Left ventricle myocardium superior (tissue), 1 donor: Measurements from ENCODE around the gene PFKM. TPM values are rescaled to one million over a fixed set of nuclear protein-coding genes. Genes with fewer than 3 reads are reported as not detected.

ENCODE experiments used
- ATAC-seq: fragments of 200-7000 bp; cut with Tn5 transposase; one replicate; pipeline ENCODE4 v1.9.1; 2020; ENCODE audit warnings: mild to moderate bottlenecking, moderate library complexity
- DNase-seq: peaks from one replicate; pipeline ENCODE4 v3.0.0-alpha.2; 2020
- intact Hi-C: fragments of 100-400 bp; cut with micrococcal nuclease; formaldehyde crosslinking; loops from one replicate; pipeline ENCODE4 v1.11.0; 2022
- long read RNA-seq: library from polyadenylated mRNA; unstranded; transcript quantifications from one replicate; pipeline ENCODE4 v2.0.0, GENCODE V29; 2021
- total RNA-seq: library from RNA; stranded (reverse); fragmentation: NEBNext Ultra II Directional; extraction: Animal tissue kit (Norgen Biotek cat#: 25700); gene quantifications from one replicate; pipeline ENCODE4 v1.2.1, GENCODE V29; 2021
- donor health status: DM: no; HTN: yes; CAD: no; lungs with severe emphysema.

The PFKM gene
- total RNA-seq, result 703 TPM
- long read RNA-seq, transcript PFKM-201 (23 exons, 3,078 nt), result minor isoform, 108 of 1,026 reads
- long read RNA-seq, transcript PFKM-203 (23 exons, 3,224 nt), result major isoform, 358 of 1,026 reads
- long read RNA-seq, transcript PFKM-210 (22 exons, 2,867 nt), result minor isoform, 253 of 1,026 reads
- long read RNA-seq, partial matches to known transcripts, result 240 of 1,026 reads
- long read RNA-seq, other reads (novel, unspliced or antisense), result 59 of 1,026 reads

DNA sequence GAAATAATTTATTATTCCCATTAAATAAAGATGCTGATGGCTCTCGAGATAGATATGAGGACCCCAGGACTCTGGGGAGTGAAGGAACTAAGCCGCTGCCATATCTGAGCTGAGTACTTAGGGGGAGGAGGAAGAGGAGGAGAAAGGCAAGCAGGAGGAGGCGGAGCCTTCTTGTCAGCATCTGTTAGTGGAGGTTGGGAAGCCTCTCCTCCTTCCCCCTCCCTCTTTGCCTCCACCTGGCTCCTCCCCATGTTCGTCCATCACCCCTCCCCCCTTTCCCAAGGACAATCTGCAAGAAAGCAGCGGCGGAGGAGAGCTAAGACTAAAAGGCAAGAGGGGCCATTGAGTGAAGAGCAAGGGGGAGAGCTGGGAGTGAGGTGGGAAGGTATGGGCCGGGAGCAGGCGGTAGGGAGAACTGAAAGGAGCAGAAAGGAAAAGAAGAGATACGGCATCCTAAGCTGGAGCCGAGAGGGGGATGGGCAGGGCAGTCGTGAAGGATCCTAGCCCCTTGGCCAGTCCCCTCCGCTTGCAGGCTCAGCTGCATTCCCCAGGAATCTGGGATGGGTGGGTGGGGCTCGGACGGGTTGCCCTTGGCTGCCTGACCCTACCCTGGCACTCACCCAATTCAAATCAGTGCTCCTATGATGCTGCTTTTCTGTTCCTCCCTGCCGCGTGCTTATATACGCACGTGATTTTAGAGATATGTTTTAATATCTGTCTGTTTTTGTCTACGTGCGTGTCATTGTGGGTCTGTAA, at the start of gene PFKM:
Gene PFKM (plus strand): TSS at position 287 of the 756 bp plus-strand sequence. CDS start 3,411 bp downstream, outside the sequence.
- intact Hi-C loops, result no loop called here
- DNase-seq (peak; percentile 82), ATAC-seq (peak; percentile 96)

GRCh38 chr12:48070033-48070432, 49.1 kb upstream of the PFKM start:
- ATAC-seq, result no peak
- intact Hi-C loops, result no loop called here
- DNase-seq, result no peak

DNA sequence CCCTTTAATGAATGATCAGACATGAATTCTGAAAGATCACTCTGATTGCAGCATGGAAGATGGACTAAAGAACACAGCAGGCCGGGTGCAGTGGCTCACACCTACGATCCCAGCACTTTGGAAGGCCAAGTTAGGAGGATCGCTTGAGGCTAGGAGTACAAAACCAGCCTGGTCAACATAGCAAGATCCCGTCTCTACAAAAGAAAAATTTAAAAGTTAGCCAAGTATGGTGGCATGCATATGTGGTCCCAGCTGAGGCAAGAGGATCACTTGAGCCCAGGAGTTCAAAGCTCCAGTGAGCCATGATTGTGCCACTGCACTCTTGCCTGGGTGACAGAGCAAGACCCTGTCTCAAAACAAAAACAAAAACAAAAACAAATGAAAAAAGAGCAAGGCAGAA, 48.4 kb upstream of the PFKM start:
- DNase-seq (no peak), ATAC-seq (no peak)
- intact Hi-C loops, result no loop called here

- no peak for DNase-seq
- intact Hi-C loops, result no loop called here
- no peak for ATAC-seq
These were observed 47.4 kb upstream of the PFKM start for GRCh38 chr12:48071808-48072207.

DNA sequence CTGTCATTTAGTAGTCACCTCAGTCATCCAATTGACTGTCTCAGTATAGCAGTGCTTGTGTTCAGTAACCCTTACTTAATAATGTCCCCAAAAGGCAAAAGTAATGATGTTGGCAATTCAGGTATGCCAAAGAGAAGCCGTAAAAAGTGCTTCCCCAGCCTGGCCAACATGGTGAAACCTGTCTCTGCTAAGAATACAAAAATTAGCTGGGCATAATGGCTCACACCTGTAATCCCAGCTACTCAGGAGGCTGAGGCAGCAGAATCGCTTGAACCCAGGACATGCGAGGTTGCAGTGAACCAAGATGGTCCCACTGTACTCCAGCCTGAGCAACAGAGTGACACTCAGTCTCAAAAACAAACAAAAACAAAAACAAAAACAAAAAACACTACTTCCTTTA, 46.9 kb upstream of the PFKM start:
- no peak for ATAC-seq
- DNase-seq, result no peak
- intact Hi-C loops, result no loop called here

DNA sequence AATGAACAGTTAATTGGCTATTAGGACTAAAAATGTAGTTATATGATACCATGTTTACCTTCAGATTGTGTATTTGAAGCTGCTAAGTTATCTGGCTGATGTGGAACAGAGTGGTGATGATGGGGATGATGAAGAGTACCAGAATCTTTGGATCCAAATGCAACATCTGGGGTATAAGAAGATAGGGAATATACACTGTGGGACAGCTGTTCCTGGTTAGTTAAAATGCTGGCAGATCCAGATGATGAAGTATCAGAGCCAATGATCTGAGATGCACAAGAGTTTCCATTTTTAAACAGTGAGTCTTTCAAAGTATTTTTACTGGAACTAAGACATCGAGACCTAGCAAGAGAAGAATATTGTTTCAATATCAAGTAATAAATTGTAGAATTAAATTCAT, 44.9 kb upstream of the PFKM start:
- intact Hi-C loops, result no loop called here
- DNase-seq, result no peak
- ATAC-seq, result no peak

DNA sequence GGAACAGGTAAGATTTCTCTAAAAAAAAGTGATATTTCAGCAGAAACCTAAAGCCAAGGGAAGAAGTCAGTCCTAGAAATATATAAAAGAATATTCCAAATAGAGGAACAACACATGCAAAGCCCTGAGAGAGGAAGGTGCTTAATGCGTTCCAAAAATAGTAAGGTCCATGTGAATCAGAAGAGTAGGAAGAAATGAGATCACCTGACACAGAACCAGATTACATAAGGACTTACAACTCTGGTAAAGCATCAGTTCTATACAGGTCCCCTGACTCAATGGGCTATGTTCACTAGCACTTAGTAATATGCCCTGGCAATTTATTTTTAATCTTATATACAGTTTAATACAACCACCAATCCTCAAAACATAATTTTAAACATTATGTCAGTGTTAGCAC, 43.3 kb upstream of the PFKM start:
- DNase-seq (no peak), ATAC-seq (peak; percentile 87)
- intact Hi-C loops, result no loop called here

- DNase-seq (no peak), ATAC-seq (no peak)
- intact Hi-C loops, result no loop called here
These were observed 42.1 kb upstream of the PFKM start for GRCh38 chr12:48077111-48077510.

DNA sequence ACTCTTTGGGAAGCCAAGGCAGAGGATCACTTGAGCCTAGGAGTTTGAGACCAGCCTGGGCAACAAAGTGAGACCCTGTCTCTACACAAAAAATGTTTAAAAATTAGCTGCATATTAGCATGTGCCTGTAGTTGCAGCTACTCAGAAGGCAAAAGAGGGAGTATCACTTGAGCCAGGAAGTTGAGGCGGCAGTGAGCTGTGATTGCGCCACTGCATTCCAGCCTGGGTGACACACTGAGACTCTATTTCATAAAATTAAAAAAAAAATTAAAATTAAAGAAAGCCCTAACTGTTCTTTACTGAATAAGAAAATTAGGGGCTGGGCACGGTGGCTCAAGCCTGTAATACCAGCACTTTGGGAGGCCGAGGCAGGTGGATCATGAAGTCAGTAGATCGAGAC, 40.3 kb upstream of the PFKM start:
- no peak for ATAC-seq
- intact Hi-C loops, result no loop called here
- no peak for DNase-seq

- ATAC-seq (no peak), DNase-seq (no peak)
- intact Hi-C loops, result no loop called here
These were observed 38.9 kb upstream of the PFKM start for GRCh38 chr12:48080285-48080684.

DNA sequence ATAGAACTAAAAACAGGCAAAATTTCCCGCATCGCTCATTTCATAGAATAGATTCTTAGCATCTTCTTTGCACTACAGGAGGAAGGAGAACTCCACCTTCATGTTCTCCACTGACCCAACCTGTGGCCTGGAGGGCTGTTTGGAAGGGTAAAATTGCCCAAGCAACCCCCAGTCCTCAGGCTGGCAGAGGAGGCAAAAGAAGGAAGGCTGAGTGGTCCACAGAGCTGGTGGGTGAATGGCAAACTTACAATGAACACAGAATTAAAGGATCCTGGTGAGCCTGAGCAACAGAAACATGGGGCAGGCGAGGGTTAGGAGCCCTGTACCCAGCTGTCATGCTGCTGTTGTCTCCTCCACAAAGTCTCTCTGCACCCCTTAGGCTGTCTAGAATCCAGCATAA, 38.3 kb upstream of the PFKM start:
- DNase-seq (no peak), ATAC-seq (no peak)
- intact Hi-C loops, result no loop called here

DNA sequence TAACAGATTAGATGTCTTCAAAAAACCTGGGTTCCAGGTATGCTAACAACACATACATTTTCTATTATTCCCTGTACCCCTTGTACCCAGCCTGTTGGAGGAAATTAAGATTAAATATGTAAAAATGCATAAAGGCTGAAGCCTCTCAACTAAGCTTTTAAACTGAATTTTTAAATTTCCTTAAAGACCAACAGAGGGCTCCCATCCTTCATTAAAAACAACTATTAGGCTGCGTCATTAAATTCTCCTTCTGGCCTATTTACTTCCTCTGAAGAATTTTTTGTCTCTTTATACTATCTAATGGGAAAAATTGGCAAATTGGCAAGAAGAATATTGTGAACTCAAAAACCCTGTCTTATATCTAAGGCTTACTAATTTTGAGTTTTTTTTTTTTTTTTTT, 35.1 kb upstream of the PFKM start:
- ATAC-seq, result peak; percentile 39
- intact Hi-C loops, result no loop called here
- no peak for DNase-seq

DNA sequence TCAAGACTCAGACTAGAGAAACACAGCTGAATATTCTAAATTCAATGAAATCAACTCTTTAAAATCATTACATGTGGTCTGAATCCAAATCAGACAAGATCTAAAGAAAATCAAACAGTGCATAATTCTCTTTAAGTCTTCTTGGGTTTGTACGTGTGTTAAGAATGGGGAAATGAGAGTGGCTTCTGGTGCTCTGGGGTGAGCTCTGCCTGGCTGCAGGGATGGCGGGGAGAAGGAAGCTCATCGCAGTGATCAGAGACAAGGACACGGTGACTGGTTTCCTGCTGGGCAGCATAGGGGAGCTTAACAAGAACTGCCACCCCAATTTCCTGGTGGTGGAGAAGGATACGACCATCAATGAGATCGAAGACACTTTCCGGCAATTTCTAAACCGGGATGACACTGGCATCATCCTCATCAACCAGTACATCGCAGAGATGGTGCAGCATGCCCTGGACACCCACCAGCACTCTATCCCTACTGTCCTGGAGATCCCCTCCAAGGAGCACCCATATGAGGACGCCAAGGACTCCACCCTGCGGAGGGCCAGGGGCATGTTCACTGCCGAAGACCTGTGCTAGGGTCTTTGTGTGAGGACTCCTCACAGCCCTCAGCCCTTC, 34.2 kb upstream of the PFKM start:
- intact Hi-C loops, result loop anchor here (5.0 kb wide), 1 partner anchor 82 kb away; no protein-coding TSS in a partner anchor
- ATAC-seq (no peak), DNase-seq (no peak)

GRCh38 chr12:48086327-48086726, 32.8 kb upstream of the PFKM start:
- intact Hi-C loops, result loop anchor here (5.0 kb wide), 1 partner anchor 81 kb away; no protein-coding TSS in a partner anchor
- DNase-seq, result no peak

GRCh38 chr12:48092611-48093010, 26.6 kb upstream of the PFKM start:
- ATAC-seq, result no peak
- intact Hi-C loops, result no loop called here

More at GRCh38 chr12:48086327-48086726, 32.8 kb upstream of the PFKM start:
- no peak for ATAC-seq

GRCh38 chr12:48104531-48104930, 14.6 kb upstream of the PFKM start:
- no peak for ATAC-seq
- intact Hi-C loops, result loop anchor here (10.0 kb wide), 1 partner anchor 50 kb away; the partner anchor contains the start of gene ASB8
- DNase-seq, result no peak

More at GRCh38 chr12:48092611-48093010, 26.6 kb upstream of the PFKM start:
- no peak for DNase-seq

GRCh38 chr12:48105321-48105866, 13.8 kb upstream of the PFKM start:
- DNase-seq, result no peak
- intact Hi-C loops, result loop anchor here (10.0 kb wide), 1 partner anchor 49 kb away; the partner anchor contains the start of gene ASB8
- no peak for ATAC-seq

DNA sequence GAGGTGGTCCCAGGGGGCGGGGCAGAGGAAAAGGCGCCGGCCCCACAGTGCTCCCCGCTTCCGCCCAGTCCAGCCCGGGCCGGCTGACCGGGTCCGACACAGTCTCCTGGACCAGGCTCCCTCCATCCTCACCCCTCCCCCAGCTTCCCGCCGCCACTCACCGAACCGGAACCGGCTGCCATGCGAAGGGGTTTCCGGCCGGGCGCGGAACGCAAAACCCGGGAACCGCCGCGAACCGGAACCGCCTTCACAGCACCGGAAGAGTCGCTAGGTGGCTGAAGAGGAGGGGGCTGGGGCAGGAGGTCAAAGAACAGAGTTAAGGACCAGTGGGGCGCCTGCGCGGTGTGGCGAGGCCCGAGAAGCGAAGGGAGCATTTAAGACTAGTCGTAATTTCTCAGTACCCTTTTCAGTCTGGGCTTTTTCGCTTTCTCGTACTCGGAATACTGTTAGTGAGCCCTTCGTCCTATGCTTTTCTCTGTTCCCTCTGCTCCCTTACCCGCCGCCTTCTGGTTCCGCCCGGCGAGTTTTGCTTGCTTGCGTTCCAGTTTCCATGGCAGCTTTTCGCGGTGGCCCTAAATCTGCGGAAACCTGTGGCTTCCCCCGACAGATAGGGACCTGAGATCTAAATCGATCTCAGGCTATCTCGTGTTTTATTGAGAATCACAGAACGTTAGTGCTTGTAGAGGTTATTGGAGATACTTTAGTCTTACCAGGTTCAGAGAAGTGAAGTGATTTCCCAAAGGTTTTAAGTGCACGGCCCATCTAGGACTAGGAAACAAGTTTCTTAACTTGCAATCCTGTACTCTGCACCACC, 13.1 kb upstream of the PFKM start, which contains the start of gene SENP1:
Gene SENP1 (minus strand): TSS at position 213 of the 814 bp plus-strand sequence. CDS start 4,607 bp downstream, outside the sequence.
- peak; percentile 98 for ATAC-seq
- DNase-seq, result peak; percentile 93
- intact Hi-C loops, result loop anchor here (10.0 kb wide), 1 partner anchor 49 kb away; the partner anchor contains the start of gene ASB8
